Esophagus squamous epithelium (tissue), 4 donors: ENCODE results near the gene NT5DC1.

Source experiments
- POLR2A ChIP-seq, 4 donors: fragments of 450-650 bp; IDR thresholded peaks; one replicate each; pipeline ENCODE4 v1.6.1; 2017; ENCODE audit warnings: antibody characterized with exemption in 4 of 4, mild to moderate bottlenecking in 4 of 4, moderate library complexity in 3 of 4
- TF ChIP-seq, protein P1 (sequence below), 6 experiments: fragments of 450-650 bp in 4 of 6; fragments of 200-600 bp in 2 of 6; sonication (generic) in 2 of 6; IDR thresholded peaks; one replicate each; pipeline ENCODE4 v1.5.1; 2016 to 2019; ENCODE audit warnings: antibody characterized with exemption in 6 of 6, mild to moderate bottlenecking in 4 of 6, moderate library complexity in 4 of 6

DNA sequence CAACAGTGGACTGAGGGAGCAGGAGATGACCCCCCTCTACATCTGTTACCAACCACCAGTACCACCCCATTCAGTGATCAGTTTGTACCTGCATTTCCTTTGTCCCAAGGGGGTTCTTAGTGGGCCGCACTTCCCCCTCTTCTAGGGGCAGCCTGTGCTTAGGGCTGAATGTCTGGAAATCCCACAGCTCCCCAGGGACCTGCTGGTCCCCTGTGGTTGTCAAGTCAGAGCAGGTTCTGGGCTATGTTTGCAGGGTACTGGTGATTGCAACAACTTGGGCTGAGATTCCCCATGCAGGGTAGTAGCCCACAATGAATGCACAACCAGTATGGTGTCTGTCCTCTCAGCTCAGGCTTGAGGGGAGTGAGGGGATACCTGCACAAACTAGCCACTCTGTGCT is 64.9 kb downstream of the NT5DC1 start:
- TF ChIP-seq POLR2A (IDR thresholded peaks at IDR 0.05), result no peak
- TF ChIP-seq, protein P1, sequence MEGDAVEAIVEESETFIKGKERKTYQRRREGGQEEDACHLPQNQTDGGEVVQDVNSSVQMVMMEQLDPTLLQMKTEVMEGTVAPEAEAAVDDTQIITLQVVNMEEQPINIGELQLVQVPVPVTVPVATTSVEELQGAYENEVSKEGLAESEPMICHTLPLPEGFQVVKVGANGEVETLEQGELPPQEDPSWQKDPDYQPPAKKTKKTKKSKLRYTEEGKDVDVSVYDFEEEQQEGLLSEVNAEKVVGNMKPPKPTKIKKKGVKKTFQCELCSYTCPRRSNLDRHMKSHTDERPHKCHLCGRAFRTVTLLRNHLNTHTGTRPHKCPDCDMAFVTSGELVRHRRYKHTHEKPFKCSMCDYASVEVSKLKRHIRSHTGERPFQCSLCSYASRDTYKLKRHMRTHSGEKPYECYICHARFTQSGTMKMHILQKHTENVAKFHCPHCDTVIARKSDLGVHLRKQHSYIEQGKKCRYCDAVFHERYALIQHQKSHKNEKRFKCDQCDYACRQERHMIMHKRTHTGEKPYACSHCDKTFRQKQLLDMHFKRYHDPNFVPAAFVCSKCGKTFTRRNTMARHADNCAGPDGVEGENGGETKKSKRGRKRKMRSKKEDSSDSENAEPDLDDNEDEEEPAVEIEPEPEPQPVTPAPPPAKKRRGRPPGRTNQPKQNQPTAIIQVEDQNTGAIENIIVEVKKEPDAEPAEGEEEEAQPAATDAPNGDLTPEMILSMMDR (IDR thresholded peaks at IDR 0.05), result no peak
